HepG2 (cell line): ENCODE data around the gene RING1. TPM values are rescaled to one million over a fixed set of nuclear protein-coding genes. Genes with fewer than 3 reads are reported as not detected.

Experiments
- CENPT ChIP-seq: sonication (generic); formaldehyde crosslinking; IDR thresholded peaks from 2 replicates; pipeline ENCODE4 v1.8.0; 2022; ENCODE audit warnings: low read depth, mild to moderate bottlenecking, moderate library complexity, missing genetic modification reagents
- DDIT3 ChIP-seq: sonication (generic); formaldehyde crosslinking; IDR thresholded peaks from 2 replicates; pipeline ENCODE4 v1.4.0; 2020; ENCODE audit warnings: mild to moderate bottlenecking, missing genetic modification reagents
- EED ChIP-seq: sonication (generic); formaldehyde crosslinking; IDR thresholded peaks from 2 replicates; pipeline ENCODE4 v1.5.0; 2020; ENCODE audit warnings: mild to moderate bottlenecking, missing genetic modification reagents
- ELF1 ChIP-seq: sonication (generic); formaldehyde crosslinking; IDR thresholded peaks from 2 replicates; pipeline ENCODE4 v1.4.0; 2020; ENCODE audit warnings: missing genetic modification reagents
- ELF4 ChIP-seq: sonication (generic); formaldehyde crosslinking; IDR thresholded peaks from 2 replicates; pipeline ENCODE4 v1.5.0; 2020; ENCODE audit warnings: missing genetic modification reagents, mild to moderate bottlenecking, moderate library complexity, borderline replicate concordance
- HNRNPUL1 ChIP-seq: fragments of 200-400 bp; formaldehyde crosslinking; IDR thresholded peaks from 2 replicates; pipeline ENCODE4 v1.6.1; 2017; ENCODE audit warnings: low read depth, mild to moderate bottlenecking, low read length, moderate library complexity
- NFIB ChIP-seq: sonication (generic); formaldehyde crosslinking; IDR thresholded peaks from 2 replicates; pipeline ENCODE4 v1.9.0; 2021; ENCODE audit warnings: missing genetic modification reagents, mild to moderate bottlenecking, borderline replicate concordance
- PHF5A ChIP-seq: IDR thresholded peaks from one replicate; pipeline ENCODE4 v1.6.1; 2018; ENCODE audit warnings: low read depth, missing genetic modification reagents; ENCODE audit not compliant: unreplicated experiment
- PLRG1 ChIP-seq: fragments of 450-650 bp; conservative IDR thresholded peaks from 2 replicates; pipeline ENCODE4 v1.6.1; 2016
- RBM39 ChIP-seq: fragments of 200-400 bp; formaldehyde crosslinking; IDR thresholded peaks from one replicate; pipeline ENCODE4 v1.6.1; 2018; ENCODE audit warnings: antibody characterized with exemption, mild to moderate bottlenecking, low read depth, low read length; ENCODE audit not compliant: poor library complexity, severe bottlenecking
- REST ChIP-seq, 2 experiments: IDR thresholded peaks; 2 replicates each; pipeline ENCODE4 v1.6.1; 2011 to 2012; ENCODE audit warnings: low read length in 2 of 2, borderline replicate concordance in 1 of 2, low read depth in 1 of 2, mild to moderate bottlenecking in 1 of 2, moderate library complexity in 1 of 2
- REXO4 ChIP-seq: sonication (generic); formaldehyde crosslinking; IDR thresholded peaks from 2 replicates; pipeline ENCODE4 v1.8.0; 2022; ENCODE audit warnings: missing genetic modification reagents, mild to moderate bottlenecking, borderline replicate concordance
- RFX3 ChIP-seq: IDR thresholded peaks from 2 replicates; pipeline ENCODE4 v1.6.1; 2016; ENCODE audit warnings: missing biosample characterization, missing genetic modification reagents
- SIN3A ChIP-seq: IDR thresholded peaks from 2 replicates; pipeline ENCODE4 v1.6.1; 2011; ENCODE audit warnings: low read depth, mild to moderate bottlenecking, control low read depth, low read length, borderline replicate concordance
- TARDBP ChIP-seq: sonication (generic); formaldehyde crosslinking; IDR thresholded peaks from 2 replicates; pipeline ENCODE4 v1.8.0; 2022; ENCODE audit warnings: mild to moderate bottlenecking, missing genetic modification reagents
- TCF7L2 ChIP-seq: IDR thresholded peaks from 2 replicates; pipeline ENCODE4 v1.6.1; 2011; ENCODE audit warnings: mild to moderate bottlenecking, low read depth, low read length, moderate library complexity
- TSC22D2 ChIP-seq: sonication (generic); formaldehyde crosslinking; IDR thresholded peaks from 2 replicates; pipeline ENCODE4 v1.5.1; 2020; ENCODE audit warnings: missing genetic modification reagents, mild to moderate bottlenecking, borderline replicate concordance
- XBP1 ChIP-seq: sonication (generic); formaldehyde crosslinking; IDR thresholded peaks from 2 replicates; pipeline ENCODE4 v1.5.0; 2020; ENCODE audit warnings: missing genetic modification reagents
- ZBTB7B ChIP-seq: sonication (generic); formaldehyde crosslinking; IDR thresholded peaks from 2 replicates; pipeline ENCODE4 v1.4.0; 2020; ENCODE audit warnings: missing genetic modification reagents
- ZNF225 ChIP-seq: sonication (generic); formaldehyde crosslinking; IDR thresholded peaks from 2 replicates; pipeline ENCODE4 v1.4.0; 2020; ENCODE audit warnings: mild to moderate bottlenecking, missing genetic modification reagents
- ZNF280B ChIP-seq: sonication (generic); formaldehyde crosslinking; IDR thresholded peaks from 2 replicates; pipeline ENCODE4 v1.5.0; 2020; ENCODE audit warnings: missing genetic modification reagents, mild to moderate bottlenecking, borderline replicate concordance
- ZNF550 ChIP-seq: sonication (generic); formaldehyde crosslinking; IDR thresholded peaks from 2 replicates; pipeline ENCODE4 v1.4.0; 2020; ENCODE audit warnings: mild to moderate bottlenecking, missing genetic modification reagents, borderline replicate concordance
- ZNF615 ChIP-seq: sonication (generic); formaldehyde crosslinking; IDR thresholded peaks from 2 replicates; pipeline ENCODE4 v1.5.0; 2020; ENCODE audit warnings: mild to moderate bottlenecking, missing genetic modification reagents, borderline replicate concordance
- ZNF816 ChIP-seq: sonication (generic); formaldehyde crosslinking; IDR thresholded peaks from 2 replicates; pipeline ENCODE4 v1.8.0; 2022; ENCODE audit warnings: missing genetic modification reagents, mild to moderate bottlenecking, borderline replicate concordance
- ZSCAN9 ChIP-seq: IDR thresholded peaks from 2 replicates; pipeline ENCODE4 v1.6.1; 2016; ENCODE audit warnings: borderline replicate concordance
- polyA plus RNA-seq, 8 experiments: library from polyadenylated mRNA; depleted of rRNA in 3 of 8; stranded (reverse) in 7 of 8; unstranded in 1 of 8; fragments of >200 nt; fragmentation: Illumina TruSeq in 4 of 8; extraction: Trizol in 4 of 8; gene quantifications; 2 replicates each; pipeline versions ENCODE4 v1.2.1 to v1.2.3, GENCODE V29; 2011 to 2016; ENCODE audit warnings: low read depth in 4 of 8, missing spikeins in 1 of 8, mixed read lengths in 1 of 8; ENCODE audit not compliant: insufficient read depth in 1 of 8
- total RNA-seq, 5 experiments: library from RNA; depleted of rRNA; stranded (reverse); fragments of >200 nt; fragmentation: Illumina TruSeq; extraction: Trizol; gene quantifications; 2 replicates each; pipeline ENCODE4 v1.2.3, GENCODE V29; 2016; ENCODE audit warnings: low read depth in 1 of 5

The RING1 gene
- total and polyA plus RNA-seq, 2 of the 13 experiments (the other 11 are each of a cell fraction or from before 2014, with no cell fraction given): 23.9 to 33.6 TPM

- no peak for TF ChIP-seq REXO4
- TF ChIP-seq TSC22D2 (CRISPR knock-in tag): no peak
- TF ChIP-seq RBM39: peak; percentile 85
- TF ChIP-seq PLRG1: no peak
- TF ChIP-seq ZNF615 (CRISPR knock-in tag): no peak
- TF ChIP-seq DDIT3: no peak
- TF ChIP-seq TARDBP (CRISPR knock-in tag): no peak
- TF ChIP-seq EED (CRISPR knock-in tag): no peak
- TF ChIP-seq ZSCAN9 (CRISPR knock-in tag): peak; percentile 76; the same call in 1 of the 2 replicates
- TF ChIP-seq ZNF550 (CRISPR knock-in tag): no peak
- peak; percentile 42; the same call in 1 of the 2 replicates for TF ChIP-seq ZNF280B
- TF ChIP-seq TCF7L2: no peak
- TF ChIP-seq ELF4 (CRISPR knock-in tag): peak; percentile 54; the same call in 1 of the 2 replicates
- TF ChIP-seq ZNF225 (CRISPR knock-in tag): peak; percentile 44; the same call in 1 of the 2 replicates
- no peak for TF ChIP-seq ZNF816 (CRISPR knock-in tag)
- TF ChIP-seq NFIB: no peak
- peak; percentile 62 for TF ChIP-seq ELF1 (CRISPR knock-in tag)
- TF ChIP-seq SIN3A: 0 out of 2 replicates have a peak, but pooled peaks have one; percentile 73
- no peak for TF ChIP-seq XBP1 (CRISPR knock-in tag)
- TF ChIP-seq PHF5A (CRISPR knock-in tag): no peak
- peak; percentile 66; the same call in 1 of the 2 replicates for TF ChIP-seq CENPT
- TF ChIP-seq REST (IDR thresholded peaks at IDR 0.05; ENCODE audit: borderline replicate concordance in 1 of 2, low read depth in 1 of 2, low read length in 2 of 2): no peak
- TF ChIP-seq HNRNPUL1: 0 out of 2 replicates have a peak, but pooled peaks have one; percentile 38
- TF ChIP-seq RFX3 (CRISPR knock-in tag): peak; percentile 43; the same call in 1 of the 2 replicates
- TF ChIP-seq ZBTB7B (CRISPR knock-in tag): no peak; the same call in none of the 2 replicates
Measured at GRCh38 chr6:33208091-33208967, at the start of gene RING1 (continued).
